HCT116 (cell line): Measurements from ENCODE around the gene HMGB2. TPM values are rescaled to one million over a fixed set of nuclear protein-coding genes. Genes with fewer than 3 reads are reported as not detected.

ENCODE experiments used
- ATAC-seq: fragments of 200-7000 bp; cut with Tn5 transposase; 2 replicates; pipeline ENCODE4 v1.9.1; 2020; ENCODE audit warnings: mild to moderate bottlenecking, moderate library complexity
- BruUV-seq: library from RNA; stranded (reverse); fragments of 400-500 nt; replicated peaks from 2 replicates; lab custom pipeline; 2021; lab: Mats Ljungman, UMichigan
- CTCF ChIA-PET: fragments of 300-600 bp; sonication (Branson Sonifier 250); formaldehyde crosslinking; loops from one replicate; lab custom pipeline; 2021; ENCODE audit warnings: antibody characterized with exemption; lab: Charles Lee
- POLR2A ChIA-PET: fragments of 300-600, 350-600 bp; sonication (Branson Sonifier 250); formaldehyde crosslinking; loops from one replicate; lab custom pipeline; 2021; ENCODE audit warnings: antibody characterized with exemption; lab: Charles Lee
- RAD21 ChIA-PET, 2 experiments: fragments of 300-600 bp; sonication (Branson Sonifier 250); formaldehyde crosslinking; loops; one replicate each; lab custom pipeline; 2023; ENCODE audit warnings: low total read pairs in 2 of 2; ENCODE audit not compliant: uncharacterized antibody in 2 of 2, unreplicated experiment in 2 of 2, low non-redundant PET in 1 of 2; lab: Charles Lee
- DNase-seq: peaks from one replicate; pipeline ENCODE4 v3.0.0-alpha.2; 2010; ENCODE audit warnings: low read depth, low spot score
- H2AFZ ChIP-seq: fragments of 200-600 bp; shearing (Covaris generic), sonication (generic); 2 replicates; pipeline ENCODE4 v1.6.1; 2017; ENCODE audit warnings: low read depth, mixed run types, mixed read lengths, antibody characterized with exemption, low read length; ENCODE audit not compliant: poor library complexity, severe bottlenecking
- H3K27ac ChIP-seq: 2 replicates; pipeline ENCODE4 v1.5.1; 2012; ENCODE audit warnings: low read depth, low read length
- H3K27me3 ChIP-seq: fragments of 200-600 bp; sonication (generic); 2 replicates; pipeline ENCODE4 v1.6.1; 2016; ENCODE audit warnings: mixed run types, low read length, mixed read lengths; ENCODE audit not compliant: insufficient read depth
- H3K36me3 ChIP-seq, 2 experiments: fragments of 200-500 bp in 1 of 2; fragments of 200-600 bp in 1 of 2; sonication (Bioruptor generic) in 1 of 2; sonication (generic) in 1 of 2; 2 replicates each; pipeline versions ENCODE4 v1.5.1 to v1.6.1; 2014 to 2016; ENCODE audit warnings: low read length in 2 of 2, inconsistent platforms in 1 of 2, mixed read lengths in 1 of 2, mixed run types in 1 of 2; ENCODE audit not compliant: insufficient read depth in 2 of 2, control insufficient read depth in 1 of 2
- H3K4me1 ChIP-seq, 2 experiments: fragments of 200-600 bp in 1 of 2; sonication (generic) in 1 of 2; 2 replicates each; pipeline versions ENCODE4 v1.5.1 to v1.6.1; 2012 to 2017; ENCODE audit warnings: low read length in 2 of 2, inconsistent platforms in 1 of 2, mild to moderate bottlenecking in 1 of 2, mixed read lengths in 1 of 2, mixed run types in 1 of 2, moderate library complexity in 1 of 2; ENCODE audit not compliant: insufficient read depth in 2 of 2, control insufficient read depth in 1 of 2
- H3K4me2 ChIP-seq: fragments of 200-600 bp; sonication (generic); 2 replicates; pipeline ENCODE4 v1.6.1; 2017; ENCODE audit warnings: mixed run types, low read length, mixed read lengths
- H3K4me3 ChIP-seq, 2 experiments: fragments of 200-600 bp in 1 of 2; sonication (generic) in 1 of 2; replicated peaks in 1 of 2; 2 replicates each; pipeline ENCODE4 v1.5.1; 2011 to 2016; ENCODE audit warnings: low read length in 2 of 2, control low read depth in 1 of 2, low read depth in 1 of 2, mild to moderate bottlenecking in 1 of 2, mixed read lengths in 1 of 2, mixed run types in 1 of 2
- H3K79me2 ChIP-seq: fragments of 200-600 bp; sonication (generic); 2 replicates; pipeline ENCODE4 v1.6.1; 2017; ENCODE audit warnings: mild to moderate bottlenecking, mixed run types, low read length, moderate library complexity, mixed read lengths; ENCODE audit not compliant: insufficient read depth
- H3K9ac ChIP-seq: fragments of 200-600 bp; sonication (generic); 2 replicates; pipeline ENCODE4 v1.6.1; 2016; ENCODE audit warnings: low read length, mixed read lengths
- H3K9me2 ChIP-seq: fragments of 200-600 bp; sonication (generic), shearing (Covaris generic); 2 replicates; pipeline ENCODE4 v1.6.1; 2017; ENCODE audit warnings: mixed run types, mild to moderate bottlenecking, moderate library complexity; ENCODE audit not compliant: insufficient read depth
- H3K9me3 ChIP-seq, 2 experiments: fragments of 200-500 bp in 1 of 2; fragments of 200-600 bp in 1 of 2; sonication (Bioruptor generic) in 1 of 2; sonication (generic) in 1 of 2; 2 replicates each; pipeline ENCODE4 v1.6.1; 2014 to 2017; ENCODE audit warnings: low read length in 2 of 2, mixed read lengths in 2 of 2, inconsistent platforms in 1 of 2, low read depth in 1 of 2, mild to moderate bottlenecking in 1 of 2, mixed run types in 1 of 2, moderate library complexity in 1 of 2; ENCODE audit not compliant: control insufficient read depth in 1 of 2, insufficient read depth in 1 of 2
- H4K20me1 ChIP-seq: fragments of 200-600 bp; sonication (generic), shearing (Covaris generic); 2 replicates; pipeline ENCODE4 v1.6.1; 2017; ENCODE audit warnings: mixed run types, mild to moderate bottlenecking, moderate library complexity; ENCODE audit not compliant: insufficient read depth
- CBX3 ChIP-seq: IDR thresholded peaks from 2 replicates; pipeline ENCODE4 v1.6.1; 2012; ENCODE audit warnings: low read depth
- CTCF ChIP-seq, 3 experiments: fragments of 200-600 bp in 1 of 3; sonication (generic) in 1 of 3; IDR thresholded peaks in 2 of 3; conservative IDR thresholded peaks in 1 of 3; 2 replicates each; pipeline ENCODE4 v1.5.1; 2012 to 2017; ENCODE audit warnings: low read depth in 2 of 3, low read length in 2 of 3, antibody characterized with exemption in 1 of 3, borderline replicate concordance in 1 of 3, control low read depth in 1 of 3, mild to moderate bottlenecking in 1 of 3, mixed read lengths in 1 of 3, mixed run types in 1 of 3, moderate library complexity in 1 of 3; ENCODE audit not compliant: insufficient read depth in 1 of 3
- EZH2 ChIP-seq: fragments of 200-600 bp; sonication (generic); IDR thresholded peaks from 2 replicates; pipeline ENCODE4 v1.6.1; 2017; ENCODE audit warnings: antibody characterized with exemption, mixed run types
- EZH2phosphoT487 ChIP-seq: fragments of 200-600 bp; IDR thresholded peaks from 2 replicates; pipeline ENCODE4 v1.6.1; 2018; ENCODE audit warnings: antibody characterized with exemption, borderline replicate concordance
- FOSL1 ChIP-seq: IDR thresholded peaks from 2 replicates; pipeline ENCODE4 v1.6.1; 2012; ENCODE audit warnings: low read depth
- POLR2A ChIP-seq: IDR thresholded peaks from 2 replicates; pipeline ENCODE4 v1.7.0; 2011; ENCODE audit warnings: borderline replicate concordance; ENCODE audit not compliant: insufficient read depth, insufficient read length; ENCODE audit errors: extremely low read depth
- SP1 ChIP-seq: IDR thresholded peaks from 2 replicates; pipeline ENCODE4 v1.6.1; 2012; ENCODE audit warnings: low read depth
- YY1 ChIP-seq: IDR thresholded peaks from 2 replicates; pipeline ENCODE4 v1.6.1; 2011; ENCODE audit warnings: low read length, low read depth, moderate library complexity, mild to moderate bottlenecking; ENCODE audit not compliant: insufficient replicate concordance; ENCODE audit errors: extremely low read depth
- ZFX ChIP-seq: fragments of 450-650 bp; IDR thresholded peaks from 2 replicates; pipeline ENCODE4 v1.6.1; 2017
- intact Hi-C: fragments of 100-400 bp; cut with micrococcal nuclease; formaldehyde crosslinking; loops from 2 replicates; pipeline ENCODE4 v1.10.0; 2022
- total RNA-seq: library from RNA; stranded (reverse); gene quantifications from one replicate; pipeline ENCODE4 v1.2.1, GENCODE V29; 2021; ENCODE audit not compliant: unreplicated experiment
- TF ChIP-seq, protein P1 (sequence below): IDR thresholded peaks from 2 replicates; pipeline ENCODE4 v1.6.1; 2012; ENCODE audit warnings: low read depth
- TF ChIP-seq, protein P2 (sequence below): IDR thresholded peaks from 2 replicates; pipeline ENCODE4 v1.6.1; 2011; ENCODE audit warnings: mild to moderate bottlenecking, low read length, moderate library complexity; ENCODE audit not compliant: insufficient replicate concordance; ENCODE audit errors: extremely low read depth

Gene HMGB2
- total RNA-seq, 1 experiment from 2014 or later, result 388 TPM

DNA sequence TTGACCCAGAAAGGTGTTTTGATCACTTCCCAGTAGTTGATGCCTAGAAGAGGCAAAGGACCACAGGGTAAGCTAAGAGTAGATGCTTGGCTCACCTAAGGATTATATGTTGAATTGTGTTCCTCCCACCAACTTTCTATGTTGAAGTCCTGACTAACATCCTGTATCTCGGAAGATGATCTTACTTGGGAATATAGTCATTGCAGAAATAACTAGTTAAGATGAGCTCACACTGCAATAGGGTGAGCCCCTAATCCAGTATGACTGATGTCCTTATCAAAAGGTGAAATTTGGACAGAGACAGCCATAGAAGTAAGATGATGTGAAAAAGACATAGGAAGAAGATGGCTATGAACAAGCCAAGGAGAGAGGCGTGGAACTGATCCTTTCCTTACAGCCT is 3.3 kb upstream of the HMGB2 start:
- Histone ChIP-seq H4K20me1 (no peaks in the 10 kb centered on the region), H3K9me2 (no peaks in the 10 kb centered on the region), H3K27me3 (no peaks in the 10 kb centered on the region), H3K27ac (no peak overlapping the region), H3K4me1 (peaks cover 9 to 24% of the 10 kb centered on the region in 2 experiments; a peak in 3 of 4 replicates), H3K9me3 (no peaks in the 10 kb centered on the region), H3K36me3 (peaks cover 1 to 9% of the 10 kb centered on the region in 2 experiments; a peak in 1 of 4 replicates), H3K4me2 (no peak overlapping the region), H3K4me3 (no peak overlapping the region), H3K79me2 (peaks cover 18% of the 10 kb centered on the region), H2AFZ (no peak overlapping the region)
- RAD21 ChIA-PET, result no interaction called here
- POLR2A ChIA-PET, result no interaction called here
- CTCF ChIA-PET, result no interaction called here
- intact Hi-C loops, result no loop called here
- ATAC-seq (no peak), DNase-seq (no peak)
- TF ChIP-seq POLR2A (no peak), CBX3 (no peak), YY1 (no peak), EZH2 (no peak), SP1 (no peak), FOSL1 (no peak), ZFX (no peak), EZH2phosphoT487 (no peak), CTCF (IDR thresholded peaks at IDR 0.05 in 2 of 3, conservative IDR thresholded peaks at IDR 0.05 in 1 of 3; ENCODE audit: borderline replicate concordance in 1 of 3, insufficient read depth in 1 of 3, low read depth in 2 of 3, low read length in 2 of 3) (no peak)
- TF ChIP-seq, protein P1, sequence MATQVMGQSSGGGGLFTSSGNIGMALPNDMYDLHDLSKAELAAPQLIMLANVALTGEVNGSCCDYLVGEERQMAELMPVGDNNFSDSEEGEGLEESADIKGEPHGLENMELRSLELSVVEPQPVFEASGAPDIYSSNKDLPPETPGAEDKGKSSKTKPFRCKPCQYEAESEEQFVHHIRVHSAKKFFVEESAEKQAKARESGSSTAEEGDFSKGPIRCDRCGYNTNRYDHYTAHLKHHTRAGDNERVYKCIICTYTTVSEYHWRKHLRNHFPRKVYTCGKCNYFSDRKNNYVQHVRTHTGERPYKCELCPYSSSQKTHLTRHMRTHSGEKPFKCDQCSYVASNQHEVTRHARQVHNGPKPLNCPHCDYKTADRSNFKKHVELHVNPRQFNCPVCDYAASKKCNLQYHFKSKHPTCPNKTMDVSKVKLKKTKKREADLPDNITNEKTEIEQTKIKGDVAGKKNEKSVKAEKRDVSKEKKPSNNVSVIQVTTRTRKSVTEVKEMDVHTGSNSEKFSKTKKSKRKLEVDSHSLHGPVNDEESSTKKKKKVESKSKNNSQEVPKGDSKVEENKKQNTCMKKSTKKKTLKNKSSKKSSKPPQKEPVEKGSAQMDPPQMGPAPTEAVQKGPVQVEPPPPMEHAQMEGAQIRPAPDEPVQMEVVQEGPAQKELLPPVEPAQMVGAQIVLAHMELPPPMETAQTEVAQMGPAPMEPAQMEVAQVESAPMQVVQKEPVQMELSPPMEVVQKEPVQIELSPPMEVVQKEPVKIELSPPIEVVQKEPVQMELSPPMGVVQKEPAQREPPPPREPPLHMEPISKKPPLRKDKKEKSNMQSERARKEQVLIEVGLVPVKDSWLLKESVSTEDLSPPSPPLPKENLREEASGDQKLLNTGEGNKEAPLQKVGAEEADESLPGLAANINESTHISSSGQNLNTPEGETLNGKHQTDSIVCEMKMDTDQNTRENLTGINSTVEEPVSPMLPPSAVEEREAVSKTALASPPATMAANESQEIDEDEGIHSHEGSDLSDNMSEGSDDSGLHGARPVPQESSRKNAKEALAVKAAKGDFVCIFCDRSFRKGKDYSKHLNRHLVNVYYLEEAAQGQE, result no peak
- TF ChIP-seq, protein P2, sequence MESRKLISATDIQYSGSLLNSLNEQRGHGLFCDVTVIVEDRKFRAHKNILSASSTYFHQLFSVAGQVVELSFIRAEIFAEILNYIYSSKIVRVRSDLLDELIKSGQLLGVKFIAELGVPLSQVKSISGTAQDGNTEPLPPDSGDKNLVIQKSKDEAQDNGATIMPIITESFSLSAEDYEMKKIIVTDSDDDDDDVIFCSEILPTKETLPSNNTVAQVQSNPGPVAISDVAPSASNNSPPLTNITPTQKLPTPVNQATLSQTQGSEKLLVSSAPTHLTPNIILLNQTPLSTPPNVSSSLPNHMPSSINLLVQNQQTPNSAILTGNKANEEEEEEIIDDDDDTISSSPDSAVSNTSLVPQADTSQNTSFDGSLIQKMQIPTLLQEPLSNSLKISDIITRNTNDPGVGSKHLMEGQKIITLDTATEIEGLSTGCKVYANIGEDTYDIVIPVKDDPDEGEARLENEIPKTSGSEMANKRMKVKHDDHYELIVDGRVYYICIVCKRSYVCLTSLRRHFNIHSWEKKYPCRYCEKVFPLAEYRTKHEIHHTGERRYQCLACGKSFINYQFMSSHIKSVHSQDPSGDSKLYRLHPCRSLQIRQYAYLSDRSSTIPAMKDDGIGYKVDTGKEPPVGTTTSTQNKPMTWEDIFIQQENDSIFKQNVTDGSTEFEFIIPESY, result no peak
- TF ChIP-seq, all 23 proteins: peak for 0
- no peak overlapping the region for H3K9ac ChIP-seq
- BruUV-seq, result no TSS peak
